CD14-positive monocyte (primary cell): ENCODE data around the gene CDIPT. TPM values are rescaled to one million over a fixed set of nuclear protein-coding genes. Genes with fewer than 3 reads are reported as not detected.

ENCODE experiments used
- DNase-seq, 3 donors: peaks; one replicate each; pipeline ENCODE4 v3.0.0-alpha.2; 2011 to 2022
- H2AFZ ChIP-seq: 2 replicates; pipeline ENCODE4 v1.6.0; 2012; ENCODE audit warnings: mild to moderate bottlenecking, low read depth, low read length, inconsistent platforms; ENCODE audit not compliant: insufficient read depth, poor library complexity, severe bottlenecking
- H3K27ac ChIP-seq, 2 donors: 1 replicate in 1 of 2; 2 replicates in 1 of 2; pipeline ENCODE4 v1.5.1; 2012 to 2013; ENCODE audit warnings: low read length in 2 of 2, control low read depth in 1 of 2, inconsistent platforms in 1 of 2, low read depth in 1 of 2, mild to moderate bottlenecking in 1 of 2
- H3K27me3 ChIP-seq, 2 donors: one replicate each; pipeline versions ENCODE4 v1.6.0 to v1.6.1; 2011 to 2013; ENCODE audit warnings: low read length in 2 of 2; ENCODE audit not compliant: control insufficient read depth in 2 of 2, insufficient read depth in 2 of 2
- H3K36me3 ChIP-seq, 2 donors: replicated peaks in 1 of 2; 1 replicate in 1 of 2; 2 replicates in 1 of 2; pipeline versions ENCODE4 v1.5.1 to v1.6.1; 2012 to 2013; ENCODE audit warnings: low read length in 2 of 2, control low read depth in 1 of 2, inconsistent platforms in 1 of 2, mild to moderate bottlenecking in 1 of 2; ENCODE audit not compliant: insufficient read depth in 2 of 2, control insufficient read depth in 1 of 2
- H3K4me1 ChIP-seq, 2 donors: 1 replicate in 1 of 2; 2 replicates in 1 of 2; pipeline versions ENCODE4 v1.5.1 to v1.6.1; 2012 to 2013; ENCODE audit warnings: low read length in 2 of 2, control low read depth in 1 of 2, inconsistent platforms in 1 of 2, mild to moderate bottlenecking in 1 of 2, moderate library complexity in 1 of 2; ENCODE audit not compliant: insufficient read depth in 2 of 2, control insufficient read depth in 1 of 2
- H3K4me2 ChIP-seq: replicated peaks from 2 replicates; pipeline ENCODE3; 2012; ENCODE audit warnings: low read length, moderate library complexity, mild to moderate bottlenecking; ENCODE audit not compliant: poor library complexity, severe bottlenecking; ENCODE audit errors: extremely low read depth
- H3K4me3 ChIP-seq, 3 experiments: fragments of 200-600 bp in 1 of 3; sonication (generic) in 1 of 3; replicated peaks in 1 of 3; 1 replicate in 2 of 3; 2 replicates in 1 of 3; pipeline ENCODE4 v1.5.1; 2011 to 2013; ENCODE audit warnings: low read length in 3 of 3, mild to moderate bottlenecking in 3 of 3, control low read depth in 2 of 3, low read depth in 2 of 3, inconsistent platforms in 1 of 3, moderate library complexity in 1 of 3
- H3K79me2 ChIP-seq: 2 replicates; pipeline ENCODE4 v1.6.0; 2012; ENCODE audit warnings: mild to moderate bottlenecking, control low read depth, inconsistent platforms, low read length, moderate library complexity; ENCODE audit not compliant: insufficient read depth
- H3K9ac ChIP-seq: 2 replicates; pipeline ENCODE4 v1.6.0; 2017; ENCODE audit warnings: low read length, mild to moderate bottlenecking; ENCODE audit not compliant: insufficient read depth, poor library complexity, severe bottlenecking
- H3K9me3 ChIP-seq, 2 donors: replicated peaks in 1 of 2; 1 replicate in 1 of 2; 2 replicates in 1 of 2; pipeline versions ENCODE4 v1.5.1 to v1.6.1; 2012 to 2013; ENCODE audit warnings: low read length in 2 of 2, control low read depth in 1 of 2; ENCODE audit not compliant: control insufficient read depth in 1 of 2, insufficient read depth in 1 of 2
- H4K20me1 ChIP-seq: 2 replicates; pipeline ENCODE4 v1.6.0; 2012; ENCODE audit warnings: mild to moderate bottlenecking, low read length, control low read depth, moderate library complexity; ENCODE audit not compliant: insufficient read depth
- H3K27ac Mint-ChIP-seq, 7 donors: one replicate each; pipeline ENCODE4 v1.8.0; 2020; ENCODE audit warnings: mild to moderate bottlenecking in 7 of 7, mixed read lengths in 7 of 7, moderate library complexity in 6 of 7, inconsistent platforms in 2 of 7
- H3K27me3 Mint-ChIP-seq, 3 donors: one replicate each; pipeline ENCODE4 v1.8.0; 2021 to 2022; ENCODE audit warnings: low read depth in 3 of 3, mild to moderate bottlenecking in 3 of 3, mixed read lengths in 3 of 3, moderate library complexity in 3 of 3, inconsistent platforms in 1 of 3
- H3K36me3 Mint-ChIP-seq, 2 donors: one replicate each; pipeline ENCODE4 v1.8.0; 2020; ENCODE audit warnings: mixed read lengths in 2 of 2, inconsistent platforms in 1 of 2, mild to moderate bottlenecking in 1 of 2
- H3K4me1 Mint-ChIP-seq: one replicate; pipeline ENCODE4 v1.8.0; 2020; ENCODE audit warnings: mild to moderate bottlenecking, mixed read lengths
- H3K4me3 Mint-ChIP-seq, 2 donors: one replicate each; pipeline ENCODE4 v1.8.0; 2020; ENCODE audit warnings: mild to moderate bottlenecking in 2 of 2, mixed read lengths in 2 of 2, moderate library complexity in 1 of 2
- H3K9me3 Mint-ChIP-seq, 7 donors: one replicate each; pipeline ENCODE4 v1.8.0; 2020 to 2022; ENCODE audit warnings: mixed read lengths in 7 of 7, mild to moderate bottlenecking in 6 of 7, moderate library complexity in 6 of 7, inconsistent platforms in 2 of 7
- WGBS: methylation state at CpG from one replicate; pipeline ENCODE4 v1.1.5; 2013; ENCODE audit warnings: missing lambda C conversion rate; ENCODE audit not compliant: insufficient coverage; 5-methylcytosine and 5-hydroxymethylcytosine counted together
- intact Hi-C, 2 donors: fragments of 100-400 bp; cut with micrococcal nuclease; formaldehyde crosslinking; loops; one replicate each; pipeline versions ENCODE4 v1.15.0 to v1.15.1; 2023
- polyA plus RNA-seq, 3 donors: library from polyadenylated mRNA; depleted of rRNA in 1 of 3; unstranded in 2 of 3; stranded (reverse) in 1 of 3; fragments of 300-500 nt in 2 of 3; fragments of >200 nt in 1 of 3; fragmentation: Illumina TruSeq in 2 of 3; gene quantifications; 1 replicate in 2 of 3; 2 replicates in 1 of 3; pipeline ENCODE4 v1.2.3, GENCODE V29; 2012 to 2021
- TF ChIP-seq, protein P1 (sequence below): fragments of 200-600 bp; IDR thresholded peaks from one replicate; pipeline ENCODE4 v1.8.0; 2022; ENCODE audit warnings: antibody characterized with exemption, mild to moderate bottlenecking

Gene CDIPT
- polyA plus RNA-seq, 3 donors, result 67.2 to 98.8 (median 93.5) TPM

DNA sequence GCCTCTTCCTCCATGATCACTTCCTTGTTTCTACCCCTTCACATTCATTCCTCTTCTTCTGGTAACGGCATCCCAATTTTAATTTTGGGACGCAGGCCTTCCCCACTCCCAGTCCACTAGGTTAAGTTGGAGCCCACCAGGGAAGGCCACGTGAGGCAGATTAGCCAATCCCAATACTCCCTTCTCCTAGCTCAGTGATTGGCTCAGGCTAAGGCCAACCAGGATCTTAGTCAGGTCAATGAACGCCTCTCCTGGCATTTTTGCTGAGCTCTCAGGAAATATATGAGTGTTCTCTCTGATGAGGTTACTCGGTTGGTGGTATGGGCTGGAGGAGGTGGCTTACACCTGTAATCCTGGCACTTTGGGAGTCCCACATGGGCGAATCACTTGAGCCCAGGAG lies 21.0 kb upstream of the CDIPT start:
- WGBS, result 100% methylated on average over 3 of the region's 6 CpGs
- Histone ChIP-seq H3K79me2 (no peaks in the 10 kb centered on the region), H3K4me1 (no peaks in the 10 kb centered on the region), H2AFZ (no peak overlapping the region), H3K36me3 (no peaks in the 10 kb centered on the region), H3K4me3 (no peak overlapping the region), H3K27me3 (no peaks in the 10 kb centered on the region), H3K9me3 (no peaks in the 10 kb centered on the region), H3K9ac (no peak overlapping the region), H3K27ac (no peak overlapping the region), H3K4me2 (no peak overlapping the region), H4K20me1 (no peaks in the 10 kb centered on the region)
- intact Hi-C loops, result no loop called here
- no peaks in the 10 kb centered on the region for H3K36me3 Mint-ChIP-seq
- H3K9me3 Mint-ChIP-seq, result peaks cover 0 to 3% (median 0%) of the 10 kb centered on the region in 7 donors
- TF ChIP-seq, protein P1, sequence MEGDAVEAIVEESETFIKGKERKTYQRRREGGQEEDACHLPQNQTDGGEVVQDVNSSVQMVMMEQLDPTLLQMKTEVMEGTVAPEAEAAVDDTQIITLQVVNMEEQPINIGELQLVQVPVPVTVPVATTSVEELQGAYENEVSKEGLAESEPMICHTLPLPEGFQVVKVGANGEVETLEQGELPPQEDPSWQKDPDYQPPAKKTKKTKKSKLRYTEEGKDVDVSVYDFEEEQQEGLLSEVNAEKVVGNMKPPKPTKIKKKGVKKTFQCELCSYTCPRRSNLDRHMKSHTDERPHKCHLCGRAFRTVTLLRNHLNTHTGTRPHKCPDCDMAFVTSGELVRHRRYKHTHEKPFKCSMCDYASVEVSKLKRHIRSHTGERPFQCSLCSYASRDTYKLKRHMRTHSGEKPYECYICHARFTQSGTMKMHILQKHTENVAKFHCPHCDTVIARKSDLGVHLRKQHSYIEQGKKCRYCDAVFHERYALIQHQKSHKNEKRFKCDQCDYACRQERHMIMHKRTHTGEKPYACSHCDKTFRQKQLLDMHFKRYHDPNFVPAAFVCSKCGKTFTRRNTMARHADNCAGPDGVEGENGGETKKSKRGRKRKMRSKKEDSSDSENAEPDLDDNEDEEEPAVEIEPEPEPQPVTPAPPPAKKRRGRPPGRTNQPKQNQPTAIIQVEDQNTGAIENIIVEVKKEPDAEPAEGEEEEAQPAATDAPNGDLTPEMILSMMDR, result no peak
- H3K4me3 Mint-ChIP-seq, result no peak overlapping the region
- peaks cover 6 to 10% (median 7%) of the 10 kb centered on the region in 3 donors for H3K27me3 Mint-ChIP-seq
- H3K4me1 Mint-ChIP-seq, result no peaks in the 10 kb centered on the region
- peak overlapping the region in 1 of 7 donors; percentile 74 for H3K27ac Mint-ChIP-seq
- no peak for DNase-seq

DNA sequence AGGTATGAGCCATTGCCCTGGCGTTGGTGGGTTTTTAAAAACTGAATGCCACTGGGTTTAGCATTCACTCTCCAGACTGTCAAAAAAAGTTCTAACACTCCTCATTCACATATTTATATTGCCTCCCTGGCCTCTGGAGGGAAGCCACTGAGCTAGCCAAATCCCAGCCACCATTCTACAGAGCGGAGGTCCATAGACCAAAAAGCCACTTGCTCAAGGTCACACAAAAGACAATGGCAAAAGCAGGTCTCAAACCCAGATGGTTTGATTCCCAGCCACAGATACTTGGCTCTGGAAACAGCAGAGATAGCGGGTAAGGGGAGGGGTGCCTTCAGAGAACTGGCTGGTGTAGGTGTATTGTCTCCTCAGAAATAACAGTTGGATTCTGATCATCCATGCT lies 18.0 kb upstream of the CDIPT start:
- peaks cover 5 to 17% (median 11%) of the 10 kb centered on the region in 7 donors for H3K9me3 Mint-ChIP-seq
- no peak overlapping the region for H3K4me3 Mint-ChIP-seq
- no peaks in the 10 kb centered on the region for H3K36me3 ChIP-seq
- TF ChIP-seq, protein P1, result no peak
- H3K79me2 ChIP-seq, result no peaks in the 10 kb centered on the region
- H3K27me3 ChIP-seq, result peaks cover 5 to 22% of the 10 kb centered on the region in 2 donors
- peaks cover 26 to 31% (median 30%) of the 10 kb centered on the region in 3 donors for H3K27me3 Mint-ChIP-seq
- H3K4me1 Mint-ChIP-seq, result peaks cover 14% of the 10 kb centered on the region
- 100% methylated on average over 2 of the region's 3 CpGs for WGBS
- H3K4me3 ChIP-seq, result no peak overlapping the region
- H3K4me2 ChIP-seq, result no peak overlapping the region
- peaks cover 8% of the 10 kb centered on the region in 2 donors for H3K9me3 ChIP-seq
- intact Hi-C loops, result no loop called here
- H3K27ac Mint-ChIP-seq, result no peak overlapping the region
- no peaks in the 10 kb centered on the region for H4K20me1 ChIP-seq
- no peak for DNase-seq
- H3K9ac ChIP-seq, result no peak overlapping the region
- H2AFZ ChIP-seq, result no peak overlapping the region
- H3K36me3 Mint-ChIP-seq, result peaks cover 0 to 5% of the 10 kb centered on the region in 2 donors
- H3K4me1 ChIP-seq, result peaks cover 14 to 18% of the 10 kb centered on the region in 2 donors
- no peak overlapping the region for H3K27ac ChIP-seq
